Stromal cell of bone marrow (primary cell): ENCODE data around the gene ARHGEF10L.

Experiments used
- DNase-seq: peaks from one replicate; pipeline ENCODE4 v3.0.0-alpha.2; 2012; ENCODE audit warnings: low read depth

Gene ARHGEF10L

DNA sequence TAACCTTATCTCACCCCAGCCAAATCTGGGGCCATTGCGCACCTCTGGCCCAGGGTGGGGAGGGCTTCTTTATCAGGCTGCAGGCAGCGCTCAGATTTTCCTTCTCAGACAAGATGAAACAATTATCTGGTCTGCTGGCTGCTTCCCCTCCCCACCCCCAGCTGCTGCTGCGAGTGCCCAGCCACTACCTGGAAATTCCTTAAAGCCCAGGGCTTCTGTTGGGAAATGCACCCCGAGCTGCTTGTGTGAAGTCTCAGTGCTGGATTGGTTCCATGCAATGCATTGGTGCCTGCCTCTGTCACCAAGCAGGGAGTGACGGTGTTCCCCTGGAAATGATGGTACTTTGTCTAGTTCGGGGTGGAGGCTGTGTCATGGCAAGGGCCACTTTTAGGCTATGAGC, 197.1 kb downstream of the ARHGEF10L start:
- no peak for DNase-seq

DNA sequence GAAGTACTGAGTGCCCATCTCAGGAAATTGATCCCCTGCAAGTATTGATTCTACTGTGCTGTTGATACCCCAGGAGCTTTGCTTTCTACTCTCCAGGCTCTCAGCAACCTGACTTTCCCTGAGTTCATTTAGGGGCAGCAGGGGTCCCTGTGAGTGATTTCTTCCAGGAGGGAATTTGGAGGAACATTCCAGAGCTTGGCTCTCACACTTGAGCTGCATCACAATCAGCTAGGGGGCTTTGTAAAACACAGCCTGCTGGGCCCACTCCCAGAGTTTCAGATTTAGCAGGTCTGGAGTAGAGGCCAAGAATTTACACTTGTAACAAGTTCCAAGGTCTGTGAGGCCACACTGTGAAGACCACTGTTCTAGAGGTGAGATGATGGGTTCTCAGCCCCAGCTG, 199.6 kb downstream of the ARHGEF10L start:
- DNase-seq = no peak

DNA sequence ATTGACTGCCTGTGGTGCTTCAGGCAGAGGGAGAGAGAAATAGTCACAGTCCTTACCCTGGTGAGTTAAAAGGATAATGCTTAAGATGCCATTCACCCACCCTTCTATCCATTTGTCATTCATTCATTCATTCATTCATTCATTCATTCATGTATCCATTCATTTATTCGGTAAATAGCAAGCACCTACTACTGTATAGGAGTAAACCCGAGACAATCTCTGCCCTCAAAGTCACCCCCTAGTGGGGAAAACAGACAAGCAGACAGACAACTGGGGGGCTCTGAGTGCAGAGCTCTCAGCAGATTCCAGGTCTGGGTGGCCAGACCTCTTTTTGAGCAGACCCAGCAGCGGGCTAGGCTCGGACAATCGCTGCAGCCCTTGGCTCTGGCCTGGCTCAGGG, 201.6 kb downstream of the ARHGEF10L start:
- no peak for DNase-seq

DNA sequence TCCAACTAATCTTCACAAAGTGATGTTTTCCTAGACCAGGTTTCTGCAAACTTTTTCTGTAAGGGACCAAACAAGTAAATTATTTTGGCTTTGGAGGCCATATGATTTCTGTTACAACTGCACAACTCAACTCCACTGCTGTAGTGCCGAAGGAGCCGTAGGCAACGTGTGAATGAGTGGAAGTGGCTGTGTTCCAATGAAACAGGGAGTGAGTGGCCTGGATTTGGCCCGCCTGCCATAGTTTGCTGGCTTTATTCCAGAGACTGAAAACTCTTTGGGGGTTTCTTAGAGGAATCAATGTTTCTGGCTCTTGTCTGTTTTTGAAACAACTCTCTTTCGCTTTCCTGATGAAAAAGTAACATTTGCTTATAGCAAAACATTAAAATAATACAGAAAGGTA, 203.1 kb downstream of the ARHGEF10L start:
- peak; percentile 31 for DNase-seq

DNA sequence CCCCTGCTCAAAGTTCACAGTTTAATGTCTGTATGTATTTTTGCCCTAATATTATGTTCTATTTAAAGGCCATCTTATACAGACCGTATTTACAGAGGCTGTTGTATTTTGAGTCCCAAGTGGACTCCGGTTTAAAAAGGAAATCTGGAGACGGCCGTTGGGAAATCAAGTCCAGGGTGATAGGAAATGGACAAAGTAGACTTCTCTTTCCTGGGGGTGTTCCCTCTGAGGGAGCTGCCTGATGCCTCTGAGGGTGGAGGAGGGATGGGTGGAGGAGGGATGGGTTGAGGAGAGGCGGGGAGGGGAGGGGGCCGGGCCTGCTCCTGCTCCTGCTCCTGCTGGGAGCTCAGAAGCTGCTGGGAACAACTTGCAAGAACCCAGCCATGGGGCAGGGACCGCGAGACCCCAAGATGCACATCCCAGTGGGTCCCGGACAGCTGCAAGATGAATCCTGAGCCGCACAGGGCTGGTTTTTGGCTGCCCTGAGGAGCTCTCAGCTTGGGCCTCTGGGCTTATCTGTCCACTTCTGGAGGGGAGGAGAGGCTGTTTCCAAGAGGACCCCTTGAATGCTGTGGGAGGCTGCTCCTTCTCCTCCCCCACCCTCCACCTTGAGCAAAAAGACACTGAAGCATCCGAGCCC, 203.6 kb downstream of the ARHGEF10L start:
- no peak for DNase-seq

DNA sequence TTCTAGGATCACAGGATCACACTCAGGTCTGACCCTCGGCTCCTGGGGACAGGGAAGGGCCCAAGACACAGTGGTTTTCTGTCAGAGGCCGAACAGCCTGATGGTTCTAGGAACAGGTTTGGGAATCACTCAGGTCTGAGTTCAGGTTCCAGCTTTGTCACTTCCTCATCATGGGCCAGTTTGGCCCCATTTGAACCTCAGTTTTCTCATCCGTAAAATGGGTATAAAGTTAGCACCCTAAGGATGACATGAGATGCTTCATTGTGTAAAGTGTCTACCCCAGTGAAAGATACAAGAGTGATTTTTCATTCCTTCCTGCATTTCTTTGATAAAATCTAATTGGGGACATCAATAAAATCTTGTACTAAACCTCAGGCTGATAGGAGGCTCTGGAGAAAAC, 204.4 kb downstream of the ARHGEF10L start:
- DNase-seq = no peak

DNA sequence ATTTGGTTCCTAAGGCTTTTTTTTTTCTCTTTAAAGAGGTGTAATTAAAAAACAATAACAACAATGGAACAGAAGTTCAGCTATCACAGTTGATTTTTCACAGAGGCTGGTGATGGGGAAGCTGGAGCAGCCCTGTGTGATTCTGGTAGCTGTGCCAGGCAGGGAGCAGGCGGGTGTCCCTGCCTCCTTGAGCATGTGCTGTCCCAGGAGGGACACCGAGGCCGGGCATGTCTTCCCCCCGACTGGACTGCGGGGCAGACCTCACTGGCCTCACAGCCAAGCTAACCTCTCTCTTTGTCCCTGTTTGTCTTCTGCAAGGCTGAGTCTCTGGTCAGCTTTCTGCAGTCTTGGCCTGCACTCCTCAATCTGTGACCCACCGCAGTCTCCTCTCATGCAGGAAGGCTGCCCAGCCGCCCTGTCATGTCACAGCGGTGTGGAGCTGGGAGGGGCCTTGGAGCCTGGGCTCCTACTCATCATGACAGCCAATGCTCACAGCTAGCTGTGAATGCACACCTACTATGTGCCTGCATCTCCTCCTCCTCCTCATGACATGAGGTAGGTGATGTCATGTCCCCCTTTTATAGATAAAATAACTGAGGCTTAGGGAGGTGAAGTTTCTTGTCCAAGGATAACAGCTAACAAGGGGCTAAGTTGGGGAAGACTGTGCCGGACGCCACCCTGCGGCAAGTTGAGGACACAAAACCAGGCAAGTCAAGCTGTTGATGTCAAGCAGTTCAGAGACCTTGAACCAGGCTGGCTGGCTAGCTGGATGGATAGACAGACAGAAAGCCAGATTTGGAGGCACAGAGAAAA, 205.4 kb downstream of the ARHGEF10L start:
- DNase-seq = no peak

DNA sequence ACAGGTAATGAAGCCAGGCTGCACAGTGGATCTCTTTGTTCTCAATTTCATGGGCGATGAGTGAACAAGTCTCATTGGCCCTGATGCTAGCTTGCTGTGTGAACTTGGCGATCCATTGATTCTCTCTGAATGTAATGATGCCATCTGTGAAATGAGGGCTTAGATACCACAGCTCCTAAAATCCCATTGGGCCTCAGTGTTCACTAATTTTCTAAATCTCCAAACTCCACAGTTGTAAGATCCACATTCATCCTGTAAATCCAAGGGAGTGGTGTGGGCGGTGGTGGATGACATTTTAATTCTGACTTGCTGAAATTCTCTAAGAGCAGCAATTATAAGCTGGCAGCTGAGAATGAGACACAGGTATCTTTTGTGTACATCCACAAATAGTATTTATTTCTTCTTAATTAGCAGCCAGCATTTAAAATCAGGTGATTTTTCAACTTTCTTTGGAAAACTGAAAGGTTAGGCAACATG, 206.0 kb downstream of the ARHGEF10L start:
- DNase-seq = no peak

DNA sequence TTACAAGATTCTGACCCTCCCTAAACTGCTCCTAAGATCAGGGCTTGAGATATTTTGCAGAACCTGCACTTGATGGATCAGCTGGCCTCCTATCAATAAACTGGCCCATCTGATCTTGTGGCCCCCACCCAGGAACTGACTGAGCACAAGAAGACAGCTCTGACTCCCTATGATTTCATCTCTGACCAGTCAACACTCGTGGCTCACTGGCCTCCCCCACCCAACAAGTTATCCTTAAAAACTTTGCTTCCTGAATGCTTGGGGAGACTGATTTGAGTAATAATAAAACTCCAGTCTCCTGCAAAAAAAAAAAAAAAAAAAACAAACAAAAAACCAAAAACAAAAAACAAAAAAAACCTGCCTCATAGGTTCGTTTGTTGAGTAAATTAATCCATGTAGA, 206.8 kb downstream of the ARHGEF10L start:
- DNase-seq = peak; percentile 25

DNA sequence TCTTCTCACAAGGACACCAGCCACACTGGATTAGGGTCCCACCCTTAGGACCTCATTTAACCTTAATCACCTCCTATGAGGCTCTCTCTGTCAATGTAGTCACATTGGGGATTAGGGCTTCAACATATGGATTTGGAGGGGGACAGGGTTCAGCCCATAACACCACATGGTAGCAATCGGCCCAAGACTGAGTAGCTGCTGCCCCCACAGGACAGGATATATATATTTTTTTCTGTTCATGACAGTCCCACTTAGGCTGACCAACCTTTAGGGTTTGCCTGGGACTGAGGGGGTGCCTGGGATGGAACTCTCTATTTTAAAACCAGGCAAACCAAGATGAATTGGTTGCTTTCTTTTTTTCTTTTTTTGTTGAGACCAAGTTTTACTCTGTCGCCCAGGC, 207.4 kb downstream of the ARHGEF10L start:
- DNase-seq = no peak
